Right lobe of liver (tissue), 4 donors: ENCODE results near the gene MYO7B.

Experiments
- CTCF ChIP-seq, 4 donors: fragments of 200-600 bp in 3 of 4; fragments of 450-650 bp in 1 of 4; IDR thresholded peaks; one replicate each; pipeline versions ENCODE4 v1.5.1 to v1.8.0; 2016 to 2022; ENCODE audit warnings: antibody characterized with exemption in 4 of 4, mild to moderate bottlenecking in 2 of 4
- POLR2A ChIP-seq: fragments of 450-650 bp; IDR thresholded peaks from one replicate; pipeline ENCODE4 v1.6.1; 2017; ENCODE audit warnings: antibody characterized with exemption, mild to moderate bottlenecking
- donor health status: DM: no; HTN: no; CAD: no.
- donor health status: DM: no; HTN: no; CAD: no.
- donor health status: DM: no; HTN: yes; CAD: no.

DNA sequence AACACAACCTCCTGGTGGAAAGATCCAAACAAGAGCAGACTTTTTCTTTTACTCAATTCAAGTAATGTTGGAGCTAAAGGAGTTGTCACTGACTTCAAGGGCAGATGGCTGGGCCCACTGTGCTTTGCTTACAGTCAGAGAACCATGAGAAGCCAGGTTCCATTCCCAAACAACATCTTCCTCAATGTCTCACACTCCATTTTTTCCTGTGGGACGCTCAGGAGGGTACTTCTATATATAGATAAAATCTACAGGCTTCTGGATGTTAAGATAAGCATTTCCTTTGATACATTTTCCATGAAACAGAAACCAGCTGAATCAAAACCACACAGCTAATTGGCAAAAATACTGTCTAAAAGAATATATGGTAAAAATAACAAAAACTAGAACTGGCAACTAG, 23.6 kb upstream of the MYO7B start:
- TF ChIP-seq CTCF (IDR thresholded peaks at IDR 0.05), result no peak
- no peak for TF ChIP-seq POLR2A
